Neuronal stem cell (in vitro differentiated cells): Measurements from ENCODE around the gene TIMM10.
"Not testable (repeated sequence)": the region's sequence is repeated elsewhere in the genome, so short reads cannot be mapped to it uniquely, and the experiment has no call there.

Experiments
- DNase-seq: peaks from one replicate; pipeline ENCODE4 v3.0.0-alpha.2; 2013; ENCODE audit warnings: low spot score
- H2AFZ ChIP-seq: one replicate; pipeline ENCODE4 v1.6.1; 2013; ENCODE audit warnings: mild to moderate bottlenecking, low read length, inconsistent platforms
- H2AK5ac ChIP-seq: 2 replicates; pipeline ENCODE4 v1.6.1; 2013; ENCODE audit warnings: low read depth, mild to moderate bottlenecking, inconsistent platforms, low read length, moderate library complexity, mixed read lengths
- H2BK120ac ChIP-seq: 2 replicates; pipeline ENCODE4 v1.6.1; 2013; ENCODE audit warnings: low read depth, mild to moderate bottlenecking, inconsistent platforms, low read length, moderate library complexity, mixed read lengths
- H2BK12ac ChIP-seq: one replicate; pipeline ENCODE4 v1.6.1; 2013; ENCODE audit warnings: low read length, inconsistent platforms
- H2BK15ac ChIP-seq: 2 replicates; pipeline ENCODE4 v1.6.1; 2013; ENCODE audit warnings: mild to moderate bottlenecking, low read length, inconsistent platforms, mixed read lengths
- H2BK5ac ChIP-seq: one replicate; pipeline ENCODE4 v1.6.1; 2013; ENCODE audit warnings: inconsistent platforms, mild to moderate bottlenecking, low read length, moderate library complexity
- H3K14ac ChIP-seq: one replicate; pipeline ENCODE4 v1.6.1; 2013; ENCODE audit warnings: low read length, inconsistent platforms
- H3K18ac ChIP-seq: 2 replicates; pipeline ENCODE4 v1.6.1; 2013; ENCODE audit warnings: low read length, inconsistent platforms
- H3K23ac ChIP-seq: 2 replicates; pipeline ENCODE4 v1.6.1; 2013; ENCODE audit warnings: low read depth, mild to moderate bottlenecking, mixed read lengths, low read length, inconsistent platforms; ENCODE audit not compliant: poor library complexity
- H3K27ac ChIP-seq: replicated peaks from 3 replicates; pipeline ENCODE4 v1.5.1; 2013; ENCODE audit warnings: low read length, inconsistent platforms
- H3K27me3 ChIP-seq, 3 experiments: 2 replicates each; pipeline ENCODE4 v1.6.1; 2013; ENCODE audit warnings: low read length in 3 of 3, mild to moderate bottlenecking in 2 of 3, inconsistent platforms in 1 of 3, low read depth in 1 of 3, mixed read lengths in 1 of 3, moderate library complexity in 1 of 3; ENCODE audit not compliant: control insufficient read depth in 3 of 3, insufficient read depth in 3 of 3
- H3K36me3 ChIP-seq, 2 donors: replicated peaks in 1 of 2; 2 replicates each; pipeline ENCODE4 v1.6.1; 2013; ENCODE audit warnings: low read length in 2 of 2; ENCODE audit not compliant: control insufficient read depth in 2 of 2, insufficient read depth in 2 of 2
- H3K4ac ChIP-seq: 2 replicates; pipeline ENCODE4 v1.6.1; 2013; ENCODE audit warnings: inconsistent platforms, mild to moderate bottlenecking, low read length, moderate library complexity
- H3K4me1 ChIP-seq, 2 donors: 1 replicate in 1 of 2; 2 replicates in 1 of 2; pipeline ENCODE4 v1.6.1; 2013; ENCODE audit warnings: low read length in 2 of 2, low read depth in 1 of 2; ENCODE audit not compliant: control insufficient read depth in 2 of 2, insufficient read depth in 1 of 2
- H3K4me2 ChIP-seq: one replicate; pipeline ENCODE4 v1.6.1; 2013; ENCODE audit warnings: mild to moderate bottlenecking, low read length, inconsistent platforms; ENCODE audit not compliant: insufficient read depth, poor library complexity, severe bottlenecking
- H3K4me3 ChIP-seq, 2 donors: 2 replicates each; pipeline ENCODE4 v1.5.1; 2013; ENCODE audit warnings: low read length in 2 of 2, mild to moderate bottlenecking in 2 of 2, inconsistent platforms in 1 of 2, moderate library complexity in 1 of 2
- H3K79me1 ChIP-seq: one replicate; pipeline ENCODE4 v1.6.1; 2013; ENCODE audit warnings: low read depth, mild to moderate bottlenecking, inconsistent platforms, low read length, moderate library complexity
- H3K9ac ChIP-seq: one replicate; pipeline ENCODE4 v1.6.1; 2013; ENCODE audit warnings: mild to moderate bottlenecking, low read depth, low read length, inconsistent platforms; ENCODE audit not compliant: poor library complexity
- H3K9me3 ChIP-seq, 2 donors: replicated peaks in 1 of 2; 2 replicates each; pipeline versions ENCODE3 to v1.6.1; 2013; ENCODE audit warnings: low read length in 2 of 2, mild to moderate bottlenecking in 2 of 2, inconsistent platforms in 1 of 2, low read depth in 1 of 2, mixed read lengths in 1 of 2, moderate library complexity in 1 of 2; ENCODE audit not compliant: control insufficient read depth in 2 of 2, insufficient read depth in 1 of 2
- H4K8ac ChIP-seq: one replicate; pipeline ENCODE4 v1.6.1; 2013; ENCODE audit warnings: low read depth, mild to moderate bottlenecking, inconsistent platforms, low read length, moderate library complexity
- H4K91ac ChIP-seq: one replicate; pipeline ENCODE4 v1.6.1; 2013; ENCODE audit warnings: low read length, low read depth, mild to moderate bottlenecking, inconsistent platforms; ENCODE audit not compliant: poor library complexity
- WGBS, 2 donors: extraction: QIAGEN DNeasy Blood & Tissue Kit; methylation state at CpG; one replicate each; pipeline ENCODE4 v1.1.7; 2013; ENCODE audit warnings: missing lambda C conversion rate in 2 of 2, mixed read lengths in 1 of 2; ENCODE audit not compliant: insufficient read length in 2 of 2, insufficient replicate concordance in 1 of 2; ENCODE audit errors: extremely low coverage in 2 of 2; 5-methylcytosine and 5-hydroxymethylcytosine counted together

The TIMM10 gene

DNA sequence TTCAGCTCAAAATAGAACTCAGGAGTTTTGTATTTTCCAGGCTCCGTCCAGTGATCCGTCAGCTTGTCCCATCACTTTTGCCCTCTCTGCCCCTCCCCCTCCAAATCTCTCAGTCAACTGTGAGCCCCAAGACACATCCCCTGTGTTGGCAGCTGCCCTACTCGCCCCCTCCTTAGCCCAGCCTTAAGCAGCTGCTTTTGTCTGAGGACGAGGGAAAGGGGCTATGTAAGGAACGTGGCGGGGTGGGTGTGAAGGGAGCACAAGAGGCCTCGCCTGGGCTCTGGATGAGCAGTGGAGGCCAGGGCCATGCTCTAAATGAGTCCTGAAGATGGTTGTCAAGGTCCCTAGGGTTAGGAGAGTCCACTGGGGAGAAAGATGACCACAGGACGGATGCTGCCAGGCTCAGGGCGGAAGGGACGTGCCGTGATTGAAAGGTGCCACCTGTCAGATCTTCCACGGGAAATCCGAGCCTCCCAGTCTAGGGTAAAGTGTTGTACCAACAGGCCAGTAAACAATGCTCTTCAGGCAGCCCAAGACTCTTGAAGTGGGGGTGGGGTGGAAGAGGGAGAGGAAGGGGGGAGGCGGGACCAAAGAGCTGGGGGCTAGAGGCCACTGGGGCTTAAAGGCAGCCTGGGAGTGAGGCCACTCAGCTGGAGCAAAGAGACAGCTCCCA is 6.5 kb upstream of the TIMM10 start, which contains the start of gene SMTNL1:
Gene SMTNL1, plus strand, starts transcription at position 649 of the 673 bp plus-strand sequence. CDS start 5,048 bp downstream, outside the sequence.
- peak within 1 kb of the TSS; percentile 70 for H3K27ac ChIP-seq
- no peak within 1 kb of the TSS for H2BK5ac ChIP-seq
- H2AFZ ChIP-seq = peak within 1 kb of the TSS; percentile 2
- H3K9ac ChIP-seq = no peak within 1 kb of the TSS
- peak within 1 kb of the TSS; percentile 72 for H3K18ac ChIP-seq
- H3K4me2 ChIP-seq = no peak within 1 kb of the TSS
- peaks cover 10 to 11% of the 10 kb centered on the region in 2 donors for H3K4me1 ChIP-seq
- H2AK5ac ChIP-seq = no peak within 1 kb of the TSS
- DNase-seq = no peak
- H2BK15ac ChIP-seq = peak within 1 kb of the TSS; percentile 35
- H2BK120ac ChIP-seq = no peak within 1 kb of the TSS
- H3K4ac ChIP-seq = no peak within 1 kb of the TSS
- no peak within 1 kb of the TSS for H4K8ac ChIP-seq
- H3K9me3 ChIP-seq = no peaks in the 10 kb centered on the region
- no peak within 1 kb of the TSS for H3K14ac ChIP-seq
- no peaks in the 10 kb centered on the region for H3K79me1 ChIP-seq
- no CpG with 5 or more reads among the region's 14 CpGs for WGBS, 2 donors
- H3K4me3 ChIP-seq = peak within 1 kb of the TSS in 1 of 2 donors; percentile 2
- H3K23ac ChIP-seq = no peak within 1 kb of the TSS
- no peak within 1 kb of the TSS for H4K91ac ChIP-seq
- no peaks in the 10 kb centered on the region for H3K27me3 ChIP-seq
- H3K36me3 ChIP-seq = peaks cover 0 to 3% of the 10 kb centered on the region in 2 donors
- no peak within 1 kb of the TSS for H2BK12ac ChIP-seq

DNA sequence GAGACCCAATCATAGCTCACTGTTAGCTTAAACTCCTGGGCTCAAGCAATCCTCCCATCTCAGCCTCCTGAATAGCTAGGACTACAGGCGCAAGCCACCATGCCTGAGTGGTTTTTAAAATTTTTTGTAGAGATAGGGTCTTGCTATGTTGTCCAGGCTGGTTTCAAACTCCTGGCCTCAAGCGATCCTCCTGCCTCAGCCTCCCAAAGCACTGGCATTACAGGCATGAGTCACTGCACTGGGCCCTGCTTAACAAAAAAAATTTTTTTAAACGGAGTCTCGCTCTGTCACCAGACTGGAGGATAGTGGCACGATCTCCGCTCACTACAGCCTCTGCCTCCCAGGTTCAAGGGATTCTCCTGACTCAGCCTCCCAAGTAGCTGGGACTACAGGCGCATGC is 3.9 kb upstream of the TIMM10 start:
- no CpG with 5 or more reads among the region's 7 CpGs for WGBS, 2 donors
- H3K4me1 ChIP-seq = peaks cover 12 to 18% of the 10 kb centered on the region in 2 donors
- not testable (repeated sequence) for H3K9me3 ChIP-seq, H2AK5ac ChIP-seq, H3K36me3 ChIP-seq, H3K18ac ChIP-seq, H3K4me3 ChIP-seq, H4K91ac ChIP-seq, H4K8ac ChIP-seq, H3K23ac ChIP-seq, H3K9ac ChIP-seq, H3K79me1 ChIP-seq, H3K27ac ChIP-seq, H2BK12ac ChIP-seq, H3K4me2 ChIP-seq, H2AFZ ChIP-seq, H3K14ac ChIP-seq, H2BK120ac ChIP-seq, H3K27me3 ChIP-seq, DNase-seq, H2BK15ac ChIP-seq, H3K4ac ChIP-seq, H2BK5ac ChIP-seq

DNA sequence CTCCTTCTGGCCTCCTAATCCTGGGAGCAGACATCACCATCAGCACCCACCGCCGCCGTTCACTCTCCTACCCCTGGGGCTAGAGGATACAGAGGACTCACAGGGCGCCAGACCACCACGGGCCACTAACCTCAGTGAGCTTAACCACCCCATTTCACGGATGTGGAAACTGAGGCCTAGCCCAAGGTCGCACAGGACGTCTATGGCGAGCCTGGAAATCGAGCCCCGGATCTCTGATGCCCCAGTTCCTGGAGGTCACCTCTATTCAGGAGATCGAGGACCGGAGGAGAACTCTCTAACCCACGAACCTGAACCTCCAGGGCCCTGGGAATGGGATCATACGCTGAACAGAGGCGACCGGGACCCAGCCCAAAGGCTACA is 349 bp downstream of the TIMM10 start:
- no peak overlapping the region for H3K18ac ChIP-seq
- DNase-seq = no peak
- peaks cover 3 to 7% of the 10 kb centered on the region in 2 donors for H3K4me1 ChIP-seq
- H3K4me2 ChIP-seq = peak overlapping the region; percentile 69
- H3K4ac ChIP-seq = no peak overlapping the region
- H2BK5ac ChIP-seq = no peak overlapping the region
- H4K8ac ChIP-seq = no peak overlapping the region
- no peak overlapping the region for H2BK12ac ChIP-seq
- H3K4me3 ChIP-seq = peak overlapping the region; percentile 85 to 98
- H2AFZ ChIP-seq = peak overlapping the region; percentile 89
- H3K79me1 ChIP-seq = peaks cover 8% of the 10 kb centered on the region
- no peak overlapping the region for H2AK5ac ChIP-seq
- H3K27me3 ChIP-seq = no peaks in the 10 kb centered on the region
- peaks cover 8 to 30% of the 10 kb centered on the region in 2 donors for H3K36me3 ChIP-seq
- no peak overlapping the region for H2BK15ac ChIP-seq
- peak overlapping the region; percentile 81 for H3K9ac ChIP-seq
- H3K27ac ChIP-seq = no peak overlapping the region
- H3K9me3 ChIP-seq = no peaks in the 10 kb centered on the region
- no peak overlapping the region for H3K23ac ChIP-seq
- no peak overlapping the region for H2BK120ac ChIP-seq
- no peak overlapping the region for H3K14ac ChIP-seq
- no CpG with 5 or more reads among the region's 17 CpGs for WGBS, 2 donors
- no peak overlapping the region for H4K91ac ChIP-seq

DNA sequence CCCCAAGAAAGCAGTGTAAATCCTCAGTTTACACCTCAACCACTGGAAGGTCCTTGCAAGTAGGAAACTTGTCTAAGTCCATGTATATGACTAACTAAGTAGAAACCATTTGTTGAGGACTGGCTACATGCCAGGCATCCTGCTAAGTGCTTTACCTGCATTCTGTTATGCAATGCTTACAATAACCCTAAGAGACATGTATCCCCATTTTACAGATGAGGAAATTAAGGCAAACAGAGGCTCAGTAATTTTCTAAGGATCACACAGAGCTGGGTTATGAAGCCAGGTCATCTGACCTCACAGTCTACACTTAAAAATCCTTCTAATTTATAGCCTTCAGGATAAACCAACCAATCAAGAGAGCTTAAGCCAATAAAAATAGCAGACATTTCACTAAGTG is 1.5 kb downstream of the TIMM10 start:
- Histone ChIP-seq H2BK12ac (no peak overlapping the region), H3K14ac (no peak overlapping the region), H3K36me3 (peaks cover 8 to 36% of the 10 kb centered on the region in 2 donors), H4K91ac (no peak overlapping the region), H2AFZ (no peak overlapping the region), H3K23ac (no peak overlapping the region), H2BK15ac (no peak overlapping the region), H3K18ac (no peak overlapping the region), H2BK5ac (no peak overlapping the region), H3K79me1 (peaks cover 8% of the 10 kb centered on the region), H3K9me3 (no peaks in the 10 kb centered on the region), H3K27ac (no peak overlapping the region), H3K4ac (no peak overlapping the region), H3K9ac (no peak overlapping the region), H3K4me3 (no peak overlapping the region), H3K4me1 (peaks cover 3 to 7% of the 10 kb centered on the region in 2 donors), H3K27me3 (no peaks in the 10 kb centered on the region), H3K4me2 (no peak overlapping the region), H2AK5ac (no peak overlapping the region), H4K8ac (no peak overlapping the region), H2BK120ac (no peak overlapping the region)
- DNase-seq = no peak
